T-helper 17 cell (primary cell): ENCODE results near the gene ALS2. TPM values are rescaled to one million over a fixed set of nuclear protein-coding genes. Genes with fewer than 3 reads are reported as not detected.
"Not testable (repeated sequence)": the region's sequence is repeated elsewhere in the genome, so short reads cannot be mapped to it uniquely, and the experiment has no call there.

Experiments
- ATAC-seq: fragments of 150-1000 bp; cut with Tn5 transposase; 2 replicates; pipeline ENCODE4 v1.10.0; 2021; ENCODE audit warnings: mild to moderate bottlenecking, moderate library complexity
- DNase-seq, 3 donors: peaks; one replicate each; pipeline versions ENCODE4 v3.0.0 to v3.0.0-alpha.2; 2020 to 2021
- H3K9me3 ChIP-seq: one replicate; pipeline ENCODE4 v1.7.0; 2013; ENCODE audit warnings: low read length, mild to moderate bottlenecking; ENCODE audit not compliant: control insufficient read depth, poor library complexity, severe bottlenecking
- H3K27ac Mint-ChIP-seq: one replicate; pipeline ENCODE4 v1.8.0; 2022; ENCODE audit warnings: mild to moderate bottlenecking, moderate library complexity, mixed read lengths
- H3K27me3 Mint-ChIP-seq: one replicate; pipeline ENCODE4 v1.8.0; 2022; ENCODE audit warnings: mixed read lengths
- H3K36me3 Mint-ChIP-seq: one replicate; pipeline ENCODE4 v1.8.0; 2022; ENCODE audit warnings: low read depth, mixed read lengths
- H3K4me1 Mint-ChIP-seq: one replicate; pipeline ENCODE4 v1.8.0; 2022; ENCODE audit warnings: mild to moderate bottlenecking, mixed read lengths
- H3K4me3 Mint-ChIP-seq: one replicate; pipeline ENCODE4 v1.8.0; 2022; ENCODE audit warnings: mild to moderate bottlenecking, moderate library complexity, mixed read lengths
- total RNA-seq, 4 donors: library from RNA in 2 of 4; stranded (reverse) in 2 of 4; gene quantifications; one replicate each; pipeline ENCODE4 v1.2.3 and lab custom pipeline; 2022 to 2026

The ALS2 gene
- total RNA-seq, 2 donors from 2014 or later, result 6.6 to 6.7 TPM

DNA sequence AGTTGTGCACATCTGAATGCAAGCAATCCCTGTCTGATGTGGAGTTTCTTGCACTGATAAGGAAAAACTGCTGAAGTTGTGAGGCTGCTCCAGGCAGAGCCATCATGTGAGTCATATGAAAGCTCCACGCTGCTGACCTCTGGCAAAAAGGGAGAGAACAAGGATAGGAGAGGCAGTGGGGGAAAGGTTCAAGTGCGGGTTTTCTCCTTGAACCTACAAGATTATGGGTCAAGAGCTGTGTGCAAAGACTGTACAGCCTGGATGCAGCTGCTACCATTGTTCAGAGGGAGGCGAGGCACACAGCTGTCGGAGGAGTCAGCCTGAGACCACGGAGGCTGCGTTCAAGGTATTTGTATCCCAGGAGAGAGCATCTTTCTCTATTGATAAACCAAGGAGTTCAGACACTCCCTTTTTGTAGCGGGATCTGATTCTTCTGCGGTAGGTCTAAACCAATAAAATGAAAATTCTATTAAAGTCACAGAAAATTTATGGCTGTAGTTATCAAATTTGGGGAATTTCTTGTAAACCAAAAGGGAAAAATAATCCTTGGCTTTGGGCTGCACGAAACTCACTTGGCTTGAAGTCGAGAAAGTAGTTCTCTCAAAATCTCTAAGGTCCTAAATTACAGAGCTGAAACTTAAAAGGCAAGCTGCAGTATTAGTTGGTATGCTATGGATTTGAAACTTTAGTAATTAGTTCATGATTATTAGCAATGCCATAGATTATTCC is 25.9 kb upstream of the ALS2 start, which contains the start of gene CDK15:
CDK15 (plus strand) TSS at position 96 of the 729 bp plus-strand sequence; CDS start at position 224, 128 bp downstream.
- no peak for ATAC-seq
- no peak for DNase-seq
- H3K9me3 ChIP-seq, result no peaks in the 10 kb centered on the region
- Mint-ChIP-seq H3K36me3 (no peaks in the 10 kb centered on the region), H3K4me3 (peak within 1 kb of the TSS; percentile 31), H3K27me3 (peaks cover 49% of the 10 kb centered on the region), H3K4me1 (no peaks in the 10 kb centered on the region), H3K27ac (no peak within 1 kb of the TSS)

DNA sequence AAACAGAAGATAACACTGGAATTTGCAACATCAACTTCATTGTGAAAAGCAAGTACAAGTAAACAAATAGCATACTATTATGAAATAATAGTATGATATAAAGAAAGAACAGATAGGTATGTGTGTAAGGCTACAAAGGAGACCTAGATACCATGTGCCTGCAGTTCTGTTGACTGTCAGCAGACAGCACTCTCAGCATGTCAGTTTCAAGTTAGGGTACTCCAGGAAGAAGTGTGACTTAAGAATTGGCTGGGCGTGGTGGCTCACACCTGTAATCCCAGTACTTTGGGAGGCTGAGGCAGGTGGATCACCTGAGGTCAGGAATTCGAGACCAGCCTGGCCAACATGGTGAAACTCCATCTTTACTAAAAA is 18.2 kb upstream of the ALS2 start:
- DNase-seq, H3K9me3 ChIP-seq, H3K4me1 Mint-ChIP-seq, H3K36me3 Mint-ChIP-seq, H3K27ac Mint-ChIP-seq, ATAC-seq, H3K4me3 Mint-ChIP-seq: not testable (repeated sequence)
- peaks cover 44% of the 10 kb centered on the region for H3K27me3 Mint-ChIP-seq

DNA sequence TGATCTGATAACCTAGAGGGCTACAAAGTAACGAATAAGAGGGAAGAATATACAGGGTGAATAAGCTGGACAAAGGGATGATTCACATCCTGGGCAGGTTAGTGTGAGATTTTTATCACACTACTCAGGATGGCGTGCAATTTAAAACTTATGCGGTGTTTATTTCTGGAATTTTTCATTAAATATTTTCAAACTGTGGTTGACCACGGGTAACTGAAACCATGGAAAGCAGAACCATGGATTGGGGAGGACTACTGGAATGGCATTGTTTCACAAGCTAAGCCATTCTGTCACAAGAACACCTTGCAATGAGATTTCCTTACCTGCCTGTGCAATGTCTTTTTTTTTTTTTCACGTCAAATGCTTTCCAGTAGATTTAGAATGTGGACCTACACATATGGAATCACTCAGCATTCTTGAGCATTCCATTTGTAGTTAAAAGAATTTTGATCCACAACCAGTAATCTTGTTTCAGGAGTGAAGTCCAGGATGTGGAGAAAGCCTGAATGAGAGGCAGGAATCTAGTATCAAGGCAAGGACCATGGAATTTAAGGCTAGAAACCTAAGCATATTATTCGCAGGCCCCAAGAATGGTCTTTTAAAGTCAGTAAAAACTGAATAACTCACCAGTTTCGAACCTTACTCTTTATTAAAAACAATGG is 17.6 kb upstream of the ALS2 start:
- DNase-seq (no peak), ATAC-seq (no peak)
- Mint-ChIP-seq H3K27ac (no peak overlapping the region), H3K4me3 (no peak overlapping the region), H3K4me1 (no peaks in the 10 kb centered on the region), H3K27me3 (peaks cover 39% of the 10 kb centered on the region), H3K36me3 (peaks cover 4% of the 10 kb centered on the region)
- no peaks in the 10 kb centered on the region for H3K9me3 ChIP-seq

DNA sequence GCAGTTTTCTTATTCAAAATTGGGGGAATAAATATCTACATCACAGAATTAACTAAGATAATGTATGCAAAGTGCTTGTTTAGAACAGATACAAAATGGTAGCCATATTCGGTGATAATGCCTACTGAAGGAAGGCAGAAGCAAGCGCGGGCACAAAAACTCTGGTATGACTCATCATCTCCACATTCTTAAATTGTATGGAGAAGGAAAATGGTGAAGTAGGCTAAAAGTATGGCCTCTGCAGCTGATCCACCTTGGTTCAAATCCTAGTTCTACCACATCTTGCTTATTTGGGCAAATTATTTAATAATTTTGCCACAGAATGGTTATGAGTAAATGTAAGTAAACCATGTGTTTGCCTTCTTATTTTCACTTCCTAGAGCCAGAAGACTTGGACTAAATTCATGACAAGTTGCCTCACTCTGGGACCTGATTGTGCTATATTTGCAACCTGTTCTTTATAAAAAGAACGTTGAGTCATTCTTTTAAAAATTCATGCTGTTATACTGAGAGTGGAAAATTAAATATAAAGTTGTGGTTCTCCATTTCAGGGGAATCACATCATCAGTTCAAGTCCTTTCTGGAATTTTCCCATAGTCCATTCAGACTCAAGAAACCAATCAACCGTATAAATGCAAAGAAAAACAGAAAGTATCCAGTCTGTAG is 16.6 kb upstream of the ALS2 start:
- ATAC-seq (no peak), DNase-seq (no peak)
- peaks cover 30% of the 10 kb centered on the region for H3K27me3 Mint-ChIP-seq
- no peak overlapping the region for H3K4me3 Mint-ChIP-seq
- H3K4me1 Mint-ChIP-seq, result no peaks in the 10 kb centered on the region
- no peaks in the 10 kb centered on the region for H3K9me3 ChIP-seq
- no peak overlapping the region for H3K27ac Mint-ChIP-seq
- H3K36me3 Mint-ChIP-seq, result peaks cover 4% of the 10 kb centered on the region

DNA sequence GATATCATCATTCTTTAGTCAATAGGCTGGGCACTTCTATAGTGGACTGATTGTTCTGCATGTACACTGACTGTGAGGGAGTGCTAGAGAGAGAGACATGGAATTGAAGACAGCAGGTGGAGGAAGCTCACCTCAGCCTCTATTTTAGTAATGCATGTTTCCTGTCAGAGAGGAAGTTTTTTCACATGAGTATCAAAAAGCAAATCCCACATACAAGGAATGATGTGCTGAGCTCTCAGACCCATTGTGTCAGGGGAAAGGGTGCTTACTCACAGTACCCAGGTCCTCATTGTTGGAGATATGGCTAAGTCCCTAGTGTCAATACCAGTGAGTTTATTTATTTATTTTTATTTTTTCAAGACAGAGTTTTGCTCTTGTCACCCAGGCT is 15.7 kb upstream of the ALS2 start:
- peaks cover 26% of the 10 kb centered on the region for H3K27me3 Mint-ChIP-seq
- H3K4me3 Mint-ChIP-seq, result no peak overlapping the region
- H3K4me1 Mint-ChIP-seq, result no peaks in the 10 kb centered on the region
- ATAC-seq (no peak), DNase-seq (no peak)
- peaks cover 4% of the 10 kb centered on the region for H3K36me3 Mint-ChIP-seq
- H3K27ac Mint-ChIP-seq, result no peak overlapping the region
- H3K9me3 ChIP-seq, result no peaks in the 10 kb centered on the region

DNA sequence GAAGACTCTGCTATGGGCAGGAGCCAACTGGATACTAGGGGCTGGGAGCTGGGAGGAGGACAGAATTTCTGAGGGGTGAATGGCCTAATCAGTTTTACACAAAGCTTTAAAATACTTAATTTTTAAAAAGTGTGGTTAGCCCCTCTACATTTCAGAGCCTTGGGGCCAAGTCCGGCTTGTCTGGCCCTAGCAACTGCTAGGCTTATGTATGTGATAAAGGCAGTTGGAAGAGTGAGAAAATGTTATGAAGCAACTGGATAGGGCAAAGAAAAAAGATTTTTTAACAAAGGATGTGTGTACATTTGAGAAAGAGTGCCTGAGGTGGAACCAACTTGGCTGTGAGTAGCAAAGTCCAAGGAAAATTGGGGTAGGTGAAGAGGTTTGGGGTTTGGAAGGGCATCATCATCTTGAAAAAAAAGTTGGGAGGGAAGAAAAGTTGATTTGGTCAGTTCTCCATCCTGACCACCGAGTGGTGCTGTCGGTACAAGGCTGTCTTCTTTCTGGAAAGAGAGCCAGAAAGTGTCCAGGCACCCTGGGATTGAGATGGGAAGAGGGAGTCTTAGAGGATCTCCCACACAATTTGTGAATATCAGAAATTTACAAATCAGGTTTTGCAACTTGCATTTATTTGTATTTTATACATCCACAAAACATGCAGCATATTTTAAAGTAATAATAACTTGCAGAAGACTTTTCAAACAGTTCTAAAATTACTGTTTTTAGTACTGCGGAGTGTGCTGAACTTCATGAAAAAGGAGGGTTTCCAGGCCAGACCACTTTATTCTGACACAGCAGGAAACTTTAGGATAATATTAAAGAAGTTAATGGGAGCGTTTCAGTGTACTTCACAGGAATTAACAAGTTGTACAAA is 15.1 kb upstream of the ALS2 start:
- no peak for ATAC-seq
- peaks cover 2% of the 10 kb centered on the region for H3K36me3 Mint-ChIP-seq
- H3K4me1 Mint-ChIP-seq, result no peaks in the 10 kb centered on the region
- no peaks in the 10 kb centered on the region for H3K9me3 ChIP-seq
- no peak overlapping the region for H3K4me3 Mint-ChIP-seq
- H3K27me3 Mint-ChIP-seq, result peaks cover 21% of the 10 kb centered on the region
- no peak overlapping the region for H3K27ac Mint-ChIP-seq
- no peak for DNase-seq

DNA sequence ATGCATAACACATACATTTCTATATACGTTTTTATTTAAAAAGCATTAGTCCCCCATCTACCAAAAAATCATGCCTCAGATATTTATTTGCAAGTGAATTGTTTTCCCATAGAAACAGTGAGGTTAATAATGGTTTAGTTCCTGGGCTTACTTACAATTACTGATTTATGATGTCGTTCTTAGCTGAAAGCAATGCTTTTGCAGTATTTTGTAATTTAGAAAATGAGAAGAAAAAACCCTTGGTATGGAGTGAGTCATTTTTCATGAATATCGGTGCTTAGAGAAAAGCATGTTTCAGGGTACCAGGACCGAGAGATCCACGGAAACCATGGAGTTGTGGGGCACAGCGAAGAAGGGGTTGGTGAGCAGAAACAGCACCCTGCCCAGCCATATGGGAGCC is 13.6 kb upstream of the ALS2 start:
- ATAC-seq, result no peak
- H3K9me3 ChIP-seq, result no peaks in the 10 kb centered on the region
- Mint-ChIP-seq H3K27ac (no peak overlapping the region), H3K27me3 (peaks cover 22% of the 10 kb centered on the region), H3K36me3 (peaks cover 2% of the 10 kb centered on the region), H3K4me3 (no peak overlapping the region), H3K4me1 (no peaks in the 10 kb centered on the region)
- no peak for DNase-seq

DNA sequence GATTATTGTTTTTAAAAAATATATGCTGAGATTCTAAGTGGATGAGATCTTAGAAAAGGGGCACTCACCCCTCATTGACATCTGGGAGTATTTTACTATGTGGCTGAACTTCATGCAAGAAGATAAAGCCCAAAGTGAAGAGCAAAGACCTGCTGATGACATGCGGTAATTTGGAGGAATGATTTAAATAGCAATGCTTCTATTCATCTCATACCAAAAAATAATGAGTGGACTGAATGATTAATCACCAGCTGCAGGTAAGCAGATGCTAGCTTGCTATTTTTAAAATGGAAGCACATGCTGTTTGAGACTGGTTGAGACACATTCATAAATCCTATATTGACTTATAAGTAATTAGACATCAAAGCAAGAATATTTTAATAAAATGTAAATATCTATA is 12.9 kb upstream of the ALS2 start:
- ATAC-seq (no peak), DNase-seq (no peak)
- Mint-ChIP-seq H3K4me3 (no peak overlapping the region), H3K4me1 (no peaks in the 10 kb centered on the region), H3K27ac (no peak overlapping the region), H3K36me3 (peaks cover 2% of the 10 kb centered on the region), H3K27me3 (peaks cover 27% of the 10 kb centered on the region)
- H3K9me3 ChIP-seq, result no peaks in the 10 kb centered on the region

DNA sequence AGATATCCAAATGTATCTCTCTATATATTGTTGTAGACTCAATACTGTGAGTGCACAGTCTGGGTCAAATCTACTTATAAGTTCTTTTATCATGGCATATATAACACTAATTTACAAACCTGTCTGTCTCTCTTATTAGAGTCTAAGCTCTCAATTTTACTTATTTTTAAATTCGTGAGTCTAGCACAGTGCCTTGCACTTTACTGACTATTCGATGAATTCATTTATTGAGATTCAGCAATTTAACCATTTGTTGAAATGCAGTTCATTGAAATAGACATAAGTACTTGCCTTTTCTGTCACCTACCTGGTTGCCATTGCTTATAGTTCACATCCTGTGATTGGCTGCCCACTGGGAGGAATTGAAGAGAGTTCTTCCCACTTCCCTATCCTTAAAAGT is 10.3 kb upstream of the ALS2 start:
- Mint-ChIP-seq H3K4me3 (no peak overlapping the region), H3K27me3 (peaks cover 25% of the 10 kb centered on the region), H3K36me3 (peaks cover 6% of the 10 kb centered on the region), H3K27ac (no peak overlapping the region), H3K4me1 (no peaks in the 10 kb centered on the region)
- DNase-seq (no peak), ATAC-seq (no peak)
- H3K9me3 ChIP-seq, result no peaks in the 10 kb centered on the region

DNA sequence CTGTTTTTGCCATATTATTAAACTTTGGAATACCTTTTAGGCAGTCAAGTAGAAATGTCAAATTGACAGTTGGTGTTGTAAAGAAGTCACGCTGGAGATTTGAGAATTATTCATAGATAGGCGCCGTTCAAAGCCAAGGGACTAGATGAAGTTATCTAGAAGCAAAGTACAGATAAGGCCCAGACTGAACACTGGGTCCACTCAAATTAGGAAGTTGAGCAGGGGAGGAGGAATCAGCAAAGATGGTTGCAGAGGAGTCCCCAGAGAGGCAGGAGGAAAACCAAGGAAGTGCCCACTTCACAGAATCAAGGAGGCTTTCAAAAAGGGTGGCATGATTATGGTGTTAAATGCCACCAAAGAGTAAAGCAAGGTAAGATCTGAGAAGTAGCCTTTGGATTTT is 9.6 kb upstream of the ALS2 start:
- H3K27ac Mint-ChIP-seq, result no peak overlapping the region
- no peaks in the 10 kb centered on the region for H3K9me3 ChIP-seq
- H3K36me3 Mint-ChIP-seq, result peaks cover 5% of the 10 kb centered on the region
- DNase-seq (no peak), ATAC-seq (no peak)
- no peaks in the 10 kb centered on the region for H3K4me1 Mint-ChIP-seq
- H3K4me3 Mint-ChIP-seq, result no peak overlapping the region
- H3K27me3 Mint-ChIP-seq, result peaks cover 19% of the 10 kb centered on the region

DNA sequence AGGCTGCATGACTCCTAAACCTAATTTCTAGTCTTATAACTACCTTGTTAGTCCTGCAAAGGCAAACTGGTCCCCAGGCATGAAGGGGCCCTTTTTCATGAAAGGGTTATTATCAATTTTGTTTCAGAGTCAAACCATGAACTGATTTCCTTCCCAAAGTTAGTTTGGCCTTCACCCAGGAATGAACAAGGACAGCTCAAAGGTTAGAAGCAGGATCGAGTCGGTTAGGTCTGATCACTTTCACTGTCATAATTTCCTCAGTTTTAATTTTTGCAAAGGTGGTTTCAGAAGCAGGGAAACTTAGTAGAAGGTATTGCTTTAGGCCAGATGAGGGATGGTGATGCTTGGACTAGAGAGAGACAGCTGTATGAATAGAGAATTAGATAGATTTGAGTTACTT is 8.7 kb upstream of the ALS2 start:
- no peak overlapping the region for H3K27ac Mint-ChIP-seq
- no peaks in the 10 kb centered on the region for H3K4me1 Mint-ChIP-seq
- peaks cover 5% of the 10 kb centered on the region for H3K36me3 Mint-ChIP-seq
- no peak for ATAC-seq
- no peak overlapping the region for H3K4me3 Mint-ChIP-seq
- peaks cover 19% of the 10 kb centered on the region for H3K27me3 Mint-ChIP-seq
- H3K9me3 ChIP-seq, result no peaks in the 10 kb centered on the region
- DNase-seq, result no peak

DNA sequence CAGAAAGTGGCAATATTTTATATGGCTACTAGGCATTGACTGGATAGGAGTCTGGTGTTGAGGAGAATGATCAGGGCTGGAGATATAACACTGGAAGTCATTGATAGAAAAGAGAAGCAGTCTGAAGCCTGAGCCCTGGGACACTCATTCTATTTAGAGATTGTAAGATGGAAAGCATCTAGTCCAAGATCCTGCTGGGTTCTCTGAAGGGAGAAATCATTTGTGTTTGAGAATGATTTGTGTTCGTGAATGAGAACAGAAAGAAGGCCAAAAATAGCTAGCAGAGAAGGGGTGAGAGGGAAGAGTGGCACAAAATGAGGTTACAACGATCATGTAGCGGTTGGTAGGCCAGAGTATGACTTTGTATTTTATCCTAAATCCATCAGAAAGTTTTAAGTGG is 7.6 kb upstream of the ALS2 start:
- ATAC-seq (no peak), DNase-seq (no peak)
- Mint-ChIP-seq H3K27me3 (peaks cover 26% of the 10 kb centered on the region), H3K4me3 (no peak overlapping the region), H3K27ac (no peak overlapping the region), H3K36me3 (peaks cover 7% of the 10 kb centered on the region), H3K4me1 (no peaks in the 10 kb centered on the region)
- H3K9me3 ChIP-seq, result no peaks in the 10 kb centered on the region

DNA sequence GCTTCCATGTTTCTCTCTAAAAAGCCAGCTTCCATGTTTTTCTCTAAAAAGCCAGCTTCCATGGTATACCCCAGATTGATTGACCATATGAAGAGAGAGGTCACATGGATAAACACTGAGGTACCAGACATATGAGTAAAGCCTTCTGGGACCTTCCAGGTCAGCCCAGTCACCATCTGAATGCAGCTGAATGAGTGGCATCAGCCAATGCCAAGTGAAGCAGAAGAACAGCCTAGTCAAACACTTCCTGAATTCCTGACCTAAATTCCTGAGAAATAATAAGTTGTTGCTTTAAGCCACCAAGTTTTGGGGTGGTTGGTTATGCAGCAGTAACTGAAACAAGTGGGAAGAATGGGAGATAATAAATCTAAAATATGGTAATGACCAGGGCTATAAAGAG is 5.7 kb upstream of the ALS2 start:
- Mint-ChIP-seq H3K4me1 (peaks cover 4% of the 10 kb centered on the region), H3K27me3 (peaks cover 37% of the 10 kb centered on the region)
- DNase-seq, result no peak

More for the DNA sequence above, 5.7 kb upstream of the ALS2 start:
- ATAC-seq, result no peak
- Mint-ChIP-seq H3K27ac (no peak overlapping the region), H3K4me3 (no peak overlapping the region), H3K36me3 (peaks cover 7% of the 10 kb centered on the region)
- no peaks in the 10 kb centered on the region for H3K9me3 ChIP-seq
